Thymus (tissue), 11 donors: ENCODE data around the gene LRP1-AS. TPM values are rescaled to one million over a fixed set of nuclear protein-coding genes. Genes with fewer than 3 reads are reported as not detected.
A peak's percentile ranks its signal among the peaks of the same experiment; 100 is the strongest.

Experiments used
- DNase-seq, 9 donors: peaks; one replicate each; pipeline ENCODE4 v3.0.0-alpha.2; 2013; ENCODE audit warnings: low spot score in 9 of 9, low read depth in 6 of 9, missing footprints in 1 of 9
- H3K27ac ChIP-seq, 2 donors: one replicate each; pipeline ENCODE4 v1.5.1; 2013; ENCODE audit warnings: control low read depth in 1 of 2, low read depth in 1 of 2, low read length in 1 of 2, mild to moderate bottlenecking in 1 of 2, moderate library complexity in 1 of 2
- H3K27me3 ChIP-seq, 2 donors: one replicate each; pipeline ENCODE4 v1.5.1; 2013; ENCODE audit warnings: low read length in 1 of 2; ENCODE audit not compliant: control insufficient read depth in 2 of 2, insufficient read depth in 1 of 2
- H3K36me3 ChIP-seq, 2 donors: one replicate each; pipeline ENCODE4 v1.5.1; 2013; ENCODE audit warnings: low read length in 1 of 2, mild to moderate bottlenecking in 1 of 2, moderate library complexity in 1 of 2; ENCODE audit not compliant: control insufficient read depth in 2 of 2, insufficient read depth in 2 of 2
- H3K4me1 ChIP-seq, 2 donors: one replicate each; pipeline ENCODE4 v1.5.1; 2013; ENCODE audit warnings: low read length in 2 of 2; ENCODE audit not compliant: control insufficient read depth in 2 of 2, insufficient read depth in 2 of 2
- H3K4me3 ChIP-seq, 2 donors: one replicate each; pipeline ENCODE4 v1.5.1; 2013; ENCODE audit warnings: low read length in 2 of 2, control low read depth in 1 of 2, mild to moderate bottlenecking in 1 of 2
- H3K9me3 ChIP-seq, 2 donors: one replicate each; pipeline ENCODE4 v1.5.1; 2013; ENCODE audit warnings: low read length in 1 of 2, mild to moderate bottlenecking in 1 of 2; ENCODE audit not compliant: control insufficient read depth in 2 of 2, insufficient read depth in 1 of 2
- WGBS: extraction: QIAGEN DNeasy Blood & Tissue Kit; methylation state at CpG from one replicate; pipeline ENCODE4 v1.1.7; 2013; 5-methylcytosine and 5-hydroxymethylcytosine counted together
- polyA plus RNA-seq: library from polyadenylated mRNA; stranded (reverse); fragments of 200-250 nt; gene quantifications from one replicate; pipeline ENCODE4 v1.2.3, GENCODE V29; 2013
- total RNA-seq: library from RNA; stranded (reverse); fragments of 120-200 nt; gene quantifications from one replicate; pipeline ENCODE4 v1.2.4, GENCODE V29; 2013
- donor health status: healthy.

The LRP1-AS gene
- total and polyA plus RNA-seq, 2 donors: not detected

GRCh38 chr12:57095440-57095839, 52.0 kb downstream of the LRP1-AS start:
- H3K4me1 ChIP-seq: peaks cover 5 to 49% of the 10 kb centered on the region in 2 donors
- peaks cover 59 to 93% of the 10 kb centered on the region in 2 donors for H3K36me3 ChIP-seq
- no peaks in the 10 kb centered on the region for H3K27me3 ChIP-seq
- H3K9me3 ChIP-seq: no peaks in the 10 kb centered on the region
- DNase-seq: no peak
- 96% methylated on average over 3 of the region's 3 CpGs for WGBS
- peak overlapping the region; percentile 3 to 30 for H3K27ac ChIP-seq
- H3K4me3 ChIP-seq: no peak overlapping the region

Other genes starting within 250 kb of the LRP1-AS start
- gene SDR9C7, start 213.2 kb downstream of the LRP1-AS start, total RNA-seq: 0.33 TPM
- 2.3 TPM for gene SDR9C7, start 213.2 kb downstream of the LRP1-AS start, polyA plus RNA-seq
- 0.28 TPM for gene RDH16, start 190.0 kb downstream of the LRP1-AS start, total RNA-seq
- gene RDH16, start 190.0 kb downstream of the LRP1-AS start, polyA plus RNA-seq: 1.8 TPM
- 5.1 TPM for gene ZBTB39, start 141.1 kb downstream of the LRP1-AS start, total RNA-seq
- 3.0 TPM for gene ZBTB39, start 141.1 kb downstream of the LRP1-AS start, polyA plus RNA-seq
- 0.76 TPM for gene TAC3, start 131.1 kb downstream of the LRP1-AS start, total RNA-seq
- gene TAC3, start 131.1 kb downstream of the LRP1-AS start, polyA plus RNA-seq: 4.3 TPM
- 1.1 TPM for gene MYO1A, start 97.5 kb downstream of the LRP1-AS start, total RNA-seq
- gene MYO1A, start 97.5 kb downstream of the LRP1-AS start, polyA plus RNA-seq: 0.52 TPM
- 19.5 TPM for gene NEMP1, start 68.8 kb downstream of the LRP1-AS start, total RNA-seq
- 9.5 TPM for gene NEMP1, start 68.8 kb downstream of the LRP1-AS start, polyA plus RNA-seq
- 33.7 TPM for gene NAB2, start 58.5 kb downstream of the LRP1-AS start, total RNA-seq
- 32.7 TPM for gene NAB2, start 58.5 kb downstream of the LRP1-AS start, polyA plus RNA-seq
- gene STAT6, start 36.3 kb downstream of the LRP1-AS start, total RNA-seq: 70.2 TPM
- 236 TPM for gene STAT6, start 36.3 kb downstream of the LRP1-AS start, polyA plus RNA-seq
- gene LRP1, start 19.1 kb downstream of the LRP1-AS start, total RNA-seq: 4.5 TPM
- gene LRP1, start 19.1 kb downstream of the LRP1-AS start, polyA plus RNA-seq: 22.6 TPM
- 0.14 TPM for gene NXPH4, start 69.2 kb upstream of the LRP1-AS start, total RNA-seq
- 0.16 TPM for gene NXPH4, start 69.2 kb upstream of the LRP1-AS start, polyA plus RNA-seq
- 63.1 TPM for gene SHMT2, start 82.1 kb upstream of the LRP1-AS start, total RNA-seq
- 37.0 TPM for gene SHMT2, start 82.1 kb upstream of the LRP1-AS start, polyA plus RNA-seq
- 2.1 TPM for gene STAC3, start 103.6 kb upstream of the LRP1-AS start, total RNA-seq
- 12.3 TPM for gene STAC3, start 103.6 kb upstream of the LRP1-AS start, polyA plus RNA-seq